Central memory CD4-positive, alpha-beta T cell (primary cell): ENCODE measurements around the gene A3GALT2.

ENCODE experiments used
- DNase-seq: peaks from one replicate; pipeline ENCODE4 v3.0.0; 2022

The A3GALT2 gene

DNA sequence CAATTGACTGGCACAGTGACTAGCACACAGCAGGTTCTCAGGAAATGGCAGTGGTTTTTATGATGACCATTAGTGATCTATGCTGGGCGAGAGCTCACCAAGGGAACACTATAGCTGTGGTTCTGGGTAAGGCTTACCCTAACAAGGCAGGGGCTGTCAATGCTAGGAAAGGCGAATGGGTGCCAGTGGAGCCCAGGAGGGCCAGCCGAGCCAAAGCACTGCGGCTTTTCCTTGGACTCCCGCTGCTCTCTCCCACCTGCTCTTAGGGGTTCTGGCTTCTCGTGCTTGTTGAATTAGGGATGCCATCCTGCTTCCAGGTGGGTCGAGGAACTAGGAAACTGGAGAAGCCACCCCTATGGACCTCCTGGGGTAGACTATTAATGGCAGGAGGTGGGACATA is 10.0 kb upstream of the A3GALT2 start:
- DNase-seq: no peak

- no peak for DNase-seq
Measured at GRCh38 chr1:33330361-33330890, 9.5 kb upstream of the A3GALT2 start.

DNA sequence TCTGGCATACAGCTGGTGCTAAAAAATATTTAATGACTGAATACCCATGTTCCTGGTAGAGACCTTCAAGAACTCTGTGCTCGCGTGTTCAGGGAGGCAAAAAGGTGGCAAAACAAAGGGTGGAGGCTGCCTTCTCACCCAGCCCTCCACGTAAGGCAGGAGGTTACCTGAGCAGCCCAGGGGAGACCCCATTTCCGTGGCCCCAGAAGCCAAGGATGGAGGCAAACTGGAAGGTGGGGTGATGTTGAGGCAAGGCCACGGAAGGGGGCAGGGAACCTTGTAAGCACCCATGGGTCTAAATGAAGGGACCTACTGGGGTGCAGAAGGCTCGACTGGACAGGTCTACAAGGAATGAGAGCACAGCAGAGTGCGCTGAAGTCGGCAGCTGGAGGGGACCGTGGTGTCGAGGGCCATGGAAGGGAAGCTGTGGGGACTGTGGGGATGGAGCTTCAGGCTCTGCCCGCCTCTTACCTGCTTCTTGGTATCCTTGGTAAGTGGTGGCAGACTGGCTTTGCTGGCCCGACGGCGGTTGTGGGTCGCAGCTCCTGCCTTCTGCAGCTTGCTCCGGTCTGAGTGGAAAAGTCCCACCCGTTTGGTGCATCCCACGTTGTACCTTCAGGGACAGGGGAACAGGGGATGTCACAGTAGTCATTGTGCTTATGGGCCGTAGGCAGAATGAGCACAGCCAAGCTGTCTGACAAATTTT is 8.9 kb upstream of the A3GALT2 start:
- no peak for DNase-seq

- no peak for DNase-seq
Measured at GRCh38 chr1:33328817-33329216, 7.9 kb upstream of the A3GALT2 start.

GRCh38 chr1:33327587-33328325 is 6.9 kb upstream of the A3GALT2 start:
- no peak for DNase-seq

- no peak for DNase-seq
Measured at GRCh38 chr1:33326785-33327184, 5.9 kb upstream of the A3GALT2 start.

DNA sequence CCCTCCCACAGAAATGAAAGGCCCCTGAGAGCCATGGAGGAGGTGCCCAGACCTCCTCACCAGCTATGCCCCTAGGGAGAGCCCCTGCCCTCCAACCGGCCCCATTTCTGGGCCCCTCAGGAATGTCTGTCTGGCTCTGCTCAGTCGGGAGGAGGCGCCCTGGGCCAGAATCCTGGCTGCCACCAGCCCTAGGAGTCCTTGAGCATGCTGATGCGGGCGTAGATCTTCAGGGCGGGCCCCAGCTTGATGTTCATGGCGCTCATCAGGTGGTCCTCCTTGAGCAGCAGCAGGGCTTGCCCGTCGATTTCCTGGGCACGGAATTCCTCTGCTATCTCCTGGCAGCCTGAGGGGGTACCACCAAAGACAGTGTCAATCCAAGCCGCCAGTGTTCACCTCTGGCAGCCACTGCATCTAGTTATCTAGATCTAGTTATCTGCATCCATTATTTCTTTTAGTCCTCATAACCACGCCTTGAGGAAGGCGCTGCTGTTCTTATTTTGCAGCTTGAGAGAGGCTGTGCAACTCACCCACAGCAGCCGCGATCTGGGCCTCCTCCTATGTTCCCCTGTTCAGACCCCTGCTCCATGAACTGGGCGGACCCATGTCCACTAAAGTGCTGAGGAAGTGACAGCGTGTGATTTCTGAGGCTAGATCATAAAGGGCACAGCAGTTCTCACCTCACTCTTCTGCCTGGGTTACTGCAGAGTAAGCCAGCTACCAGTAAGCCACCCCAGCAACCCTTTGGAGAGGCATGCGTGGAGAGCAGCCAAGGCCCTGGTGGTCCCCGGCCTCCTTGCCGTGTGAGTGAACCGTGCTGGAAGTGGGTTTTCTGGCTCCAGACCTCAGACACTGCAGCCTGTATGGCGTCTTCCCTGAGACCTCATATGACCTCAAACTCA is 4.0 kb upstream of the A3GALT2 start:
- DNase-seq: no peak

- no peak for DNase-seq
Measured at GRCh38 chr1:33323663-33324477, 3.0 kb upstream of the A3GALT2 start.

- DNase-seq: no peak
Measured at GRCh38 chr1:33322870-33323585, 2.1 kb upstream of the A3GALT2 start.

GRCh38 chr1:33322109-33322508 is 1.2 kb upstream of the A3GALT2 start:
- no peak for DNase-seq

DNA sequence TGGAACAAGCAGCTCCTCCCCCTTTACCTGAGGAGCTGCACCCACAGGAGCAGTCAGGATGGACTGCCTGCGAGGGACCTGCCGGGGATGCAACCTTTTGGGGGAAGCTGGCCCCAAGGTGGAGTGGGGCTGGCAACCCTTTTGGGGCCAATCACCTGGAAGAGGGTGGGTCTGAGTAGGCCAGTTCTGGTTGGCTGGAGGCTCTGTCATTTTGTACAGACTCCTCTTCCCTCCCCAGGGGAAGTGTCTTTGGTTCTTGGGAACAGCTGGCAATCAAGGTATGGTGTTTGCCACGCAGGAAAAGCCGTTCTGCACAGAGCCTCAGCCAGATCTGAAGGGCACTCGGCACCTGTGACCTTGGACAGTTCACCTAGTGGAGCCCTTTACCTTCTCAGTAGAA is 280 bp upstream of the A3GALT2 start:
- no peak for DNase-seq

GRCh38 chr1:33319949-33320618 is 814 bp downstream of the A3GALT2 start:
- DNase-seq: no peak

DNA sequence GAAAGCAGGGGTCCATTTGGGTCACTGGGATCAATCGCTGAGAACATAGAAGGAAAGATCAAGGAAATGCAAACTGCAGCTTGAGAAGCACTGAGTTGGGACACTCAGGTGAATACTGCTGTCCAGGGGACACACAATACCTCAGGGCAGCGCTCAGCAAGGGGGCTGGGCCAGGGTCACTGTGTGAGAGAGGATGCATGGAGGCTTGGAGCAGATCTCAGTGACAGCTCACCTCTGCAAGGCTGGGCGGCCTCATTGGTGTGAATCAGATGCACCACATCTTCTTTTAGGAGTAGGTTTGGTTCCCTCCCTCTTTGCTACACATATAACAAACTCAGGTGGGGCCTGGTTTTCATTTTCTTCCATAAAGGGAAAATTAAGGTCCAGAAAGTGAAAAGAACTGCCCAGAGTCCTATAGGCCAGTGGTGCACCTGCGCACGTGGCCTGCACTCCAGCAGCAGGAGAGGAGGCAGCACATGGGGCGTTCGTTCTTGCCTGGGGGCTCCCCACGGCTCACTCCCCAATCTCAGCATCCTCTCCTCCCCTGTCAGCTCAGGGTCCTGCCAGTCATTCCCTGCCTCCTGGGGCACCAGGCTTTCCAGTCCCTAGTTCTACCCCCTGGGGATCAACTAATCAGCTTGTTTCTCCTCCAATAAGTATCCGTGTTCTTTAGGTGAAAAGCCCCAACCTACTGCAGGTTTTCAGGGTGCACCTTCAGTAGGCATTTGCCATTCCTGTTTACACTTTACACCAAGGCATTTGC is 1.5 kb downstream of the A3GALT2 start:
- no peak for DNase-seq

DNA sequence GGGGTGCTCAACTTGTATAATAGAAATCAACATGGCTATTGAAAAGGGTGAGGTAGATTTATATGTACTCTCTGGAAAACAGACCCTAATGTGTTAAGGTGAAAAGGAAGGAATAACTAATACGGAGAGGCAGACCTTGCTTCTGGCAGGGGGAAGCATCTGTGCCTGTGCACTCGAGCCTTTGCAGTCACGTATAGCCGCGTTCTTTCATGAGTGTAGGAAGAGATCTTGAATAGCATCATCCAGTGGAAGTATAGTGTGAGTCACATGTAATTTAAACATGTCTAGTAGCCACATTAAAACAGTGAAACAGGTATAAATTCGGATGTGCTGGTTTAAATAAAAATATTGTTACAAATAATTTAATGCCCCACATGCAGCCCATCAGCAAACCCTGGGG is 3.0 kb downstream of the A3GALT2 start:
- DNase-seq: no peak

GRCh38 chr1:33317354-33317753 is 3.5 kb downstream of the A3GALT2 start:
- DNase-seq: no peak

- no peak for DNase-seq
Measured at GRCh38 chr1:33316601-33317000, 4.3 kb downstream of the A3GALT2 start.

DNA sequence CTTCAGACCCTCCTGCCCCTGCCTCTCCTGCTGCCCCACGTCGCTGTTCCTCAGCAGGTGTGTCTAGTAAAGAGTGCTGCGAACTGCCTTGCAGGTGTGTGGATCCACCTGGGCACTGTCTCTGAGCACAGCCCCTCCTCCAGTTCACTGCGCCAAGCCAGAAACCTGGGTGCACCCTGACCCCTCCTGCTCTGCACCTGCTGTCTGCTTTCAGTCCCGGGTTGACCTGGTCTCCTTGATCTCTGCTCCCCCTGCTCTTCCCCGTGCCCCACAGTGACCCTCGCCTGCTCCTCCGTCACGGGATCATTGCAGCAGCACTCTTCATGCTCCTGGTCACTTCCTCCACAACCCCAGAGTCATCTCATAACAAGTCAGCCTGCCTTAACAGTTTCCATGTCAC is 6.5 kb downstream of the A3GALT2 start:
- no peak for DNase-seq

- no peak for DNase-seq
Measured at GRCh38 chr1:33312413-33312749, 8.5 kb downstream of the A3GALT2 start.

DNA sequence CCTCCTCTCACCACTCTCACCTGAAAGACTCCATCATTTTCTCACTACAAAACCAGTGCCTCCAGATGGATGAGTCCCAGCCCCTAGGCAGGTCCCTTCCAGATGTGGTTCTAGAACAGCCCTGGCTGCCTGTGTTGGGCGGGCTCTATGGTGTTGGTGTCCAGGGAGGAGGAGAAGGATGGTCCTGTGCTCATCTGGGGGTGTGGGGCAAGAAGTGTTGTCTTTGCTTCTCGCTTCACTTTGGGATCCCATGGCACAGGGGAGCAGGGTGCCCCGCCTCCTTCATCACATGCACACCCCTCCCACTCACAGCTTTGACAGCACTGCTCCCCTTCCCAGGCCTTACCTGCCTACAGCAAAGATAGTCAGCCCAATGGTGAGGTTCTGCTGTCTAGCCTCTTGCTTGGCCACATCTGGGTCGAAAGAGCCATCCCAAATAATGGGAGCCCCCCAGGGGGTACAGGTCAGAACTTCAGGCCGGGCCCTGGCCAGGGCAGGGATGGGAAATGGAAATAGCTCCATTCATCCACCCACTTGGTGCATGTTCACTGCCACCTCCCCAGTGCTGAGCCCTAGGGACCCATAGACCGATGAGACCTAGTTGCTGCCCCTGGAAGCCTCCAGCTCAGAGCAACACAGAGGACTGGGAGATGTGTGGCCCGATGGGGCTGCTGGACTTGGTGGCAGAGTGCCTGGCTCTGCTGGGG is 9.0 kb downstream of the A3GALT2 start:
- DNase-seq: no peak

GRCh38 chr1:33310702-33311101 is 10.2 kb downstream of the A3GALT2 start:
- no peak for DNase-seq
